ACC112 (cell line): Measurements from ENCODE around the gene MR1.

ENCODE experiments used
- H2AFZ ChIP-seq: fragments of 200-600 bp; sonication (generic); one replicate; pipeline ENCODE4 v1.6.0; 2017; ENCODE audit warnings: antibody characterized with exemption, low read length; ENCODE audit not compliant: unreplicated experiment
- H3K27ac ChIP-seq: fragments of 200-600 bp; sonication (generic); 2 replicates; pipeline ENCODE4 v1.5.1; 2014; ENCODE audit warnings: low read depth, mild to moderate bottlenecking, antibody characterized with exemption, low read length, moderate library complexity
- H3K27me3 ChIP-seq: fragments of 200-600 bp; sonication (generic); 2 replicates; pipeline ENCODE4 v1.6.1; 2014; ENCODE audit warnings: mild to moderate bottlenecking, antibody characterized with exemption, low read length, moderate library complexity, mixed read lengths; ENCODE audit not compliant: insufficient read depth
- H3K36me3 ChIP-seq: fragments of 200-600 bp; sonication (generic); 2 replicates; pipeline ENCODE4 v1.6.1; 2016; ENCODE audit warnings: mild to moderate bottlenecking, antibody characterized with exemption, low read length, moderate library complexity, mixed read lengths; ENCODE audit not compliant: insufficient read depth
- H3K4me1 ChIP-seq: fragments of 200-600 bp; sonication (generic); one replicate; pipeline ENCODE4 v1.6.1; 2016; ENCODE audit warnings: low read length, mixed read lengths; ENCODE audit not compliant: insufficient read depth, unreplicated experiment, control insufficient read depth
- H3K4me3 ChIP-seq: fragments of 200-600 bp; sonication (generic); 2 replicates; pipeline ENCODE4 v1.5.1; 2014; ENCODE audit warnings: mild to moderate bottlenecking, low read depth, low read length
- H3K79me2 ChIP-seq: fragments of 200-600 bp; sonication (generic); one replicate; pipeline ENCODE4 v1.6.0; 2016; ENCODE audit warnings: low read length; ENCODE audit not compliant: control insufficient read depth, unreplicated experiment, insufficient read depth

MR1 gene

DNA sequence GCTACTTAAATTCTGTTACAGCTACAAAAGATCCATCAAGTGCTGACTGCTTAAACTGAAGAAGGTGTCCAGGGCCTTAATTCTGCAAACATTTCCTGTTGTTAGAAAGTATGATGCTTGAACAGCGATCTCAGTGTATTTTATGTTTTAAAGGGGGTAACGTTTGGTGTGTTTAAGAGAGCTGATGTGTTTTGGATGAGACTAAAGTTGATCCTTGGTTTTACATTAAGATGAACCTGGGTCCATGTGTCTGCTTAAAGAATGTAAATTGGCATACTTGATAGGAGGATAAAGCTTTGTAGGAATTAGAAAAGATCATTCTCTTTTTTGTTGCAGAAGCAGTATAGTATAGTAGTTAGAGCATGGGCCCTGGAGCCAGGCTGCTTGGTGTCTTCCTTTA, 58.3 kb downstream of the MR1 start:
- H3K79me2 ChIP-seq, result peaks cover 59% of the 10 kb centered on the region

GRCh38 chr1:181092883-181093458, 59.2 kb downstream of the MR1 start:
- Histone ChIP-seq H3K79me2 (peaks cover 54% of the 10 kb centered on the region), H3K4me1 (peaks cover 67% of the 10 kb centered on the region), H3K27me3 (no peaks in the 10 kb centered on the region), H3K36me3 (peaks cover 30% of the 10 kb centered on the region), H3K4me3 (peak overlapping the region; percentile 59), H3K27ac (peak overlapping the region; percentile 34), H2AFZ (no peak overlapping the region)

More for the DNA sequence above, 58.3 kb downstream of the MR1 start:
- H3K4me3 ChIP-seq, result peak overlapping the region; percentile 98
- peaks cover 30% of the 10 kb centered on the region for H3K36me3 ChIP-seq
- H2AFZ ChIP-seq, result no peak overlapping the region
- H3K4me1 ChIP-seq, result peaks cover 67% of the 10 kb centered on the region
- no peaks in the 10 kb centered on the region for H3K27me3 ChIP-seq
- peak overlapping the region; percentile 18; the same call in 1 of the 2 replicates for H3K27ac ChIP-seq

GRCh38 chr1:181094416-181095212, 60.8 kb downstream of the MR1 start:
- Histone ChIP-seq H3K79me2 (peaks cover 40% of the 10 kb centered on the region), H3K27ac (peak overlapping the region; percentile 80)

GRCh38 chr1:181095260-181095659, 61.5 kb downstream of the MR1 start:
- H3K4me3 ChIP-seq, result no peak overlapping the region
- H3K27ac ChIP-seq, result peak overlapping the region; percentile 80
- peaks cover 22% of the 10 kb centered on the region for H3K36me3 ChIP-seq
- peaks cover 83% of the 10 kb centered on the region for H3K4me1 ChIP-seq
- H3K79me2 ChIP-seq, result peaks cover 33% of the 10 kb centered on the region
- no peaks in the 10 kb centered on the region for H3K27me3 ChIP-seq
- no peak overlapping the region for H2AFZ ChIP-seq

More at GRCh38 chr1:181094416-181095212, 60.8 kb downstream of the MR1 start:
- Histone ChIP-seq H3K27me3 (no peaks in the 10 kb centered on the region), H2AFZ (no peak overlapping the region), H3K36me3 (peaks cover 29% of the 10 kb centered on the region), H3K4me3 (peak overlapping the region; percentile 31; the same call in 1 of the 2 replicates), H3K4me1 (peaks cover 76% of the 10 kb centered on the region)

DNA sequence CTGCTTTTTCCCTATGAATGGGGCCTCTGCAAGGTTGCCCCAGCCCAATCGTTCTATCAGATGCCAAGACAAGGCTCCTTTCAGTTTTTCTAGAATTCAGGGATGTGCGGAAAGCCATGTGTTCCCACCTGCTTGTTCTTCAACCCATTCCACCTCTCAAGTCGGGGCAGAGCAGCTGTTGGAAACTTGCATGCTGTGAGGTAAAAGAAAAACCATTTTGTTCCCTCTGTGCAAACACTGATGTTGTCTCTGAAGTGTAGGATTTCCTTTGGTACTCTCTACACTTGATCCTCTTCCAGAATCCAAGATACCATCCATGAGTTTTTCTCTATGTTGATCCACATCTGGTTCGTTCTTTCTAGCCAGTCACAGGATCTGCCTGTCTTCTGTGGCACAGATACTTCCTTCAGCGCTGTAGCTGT, 62.0 kb downstream of the MR1 start:
- Histone ChIP-seq H3K27ac (peak overlapping the region; percentile 80), H3K4me3 (peak overlapping the region; percentile 42; the same call in 1 of the 2 replicates), H3K27me3 (no peaks in the 10 kb centered on the region), H3K79me2 (peaks cover 28% of the 10 kb centered on the region), H2AFZ (no peak overlapping the region), H3K4me1 (peaks cover 88% of the 10 kb centered on the region), H3K36me3 (peaks cover 18% of the 10 kb centered on the region)

- Histone ChIP-seq H3K27me3 (no peaks in the 10 kb centered on the region), H3K27ac (peak overlapping the region; percentile 80), H2AFZ (no peak overlapping the region), H3K4me1 (peaks cover 89% of the 10 kb centered on the region), H3K4me3 (peak overlapping the region; percentile 44; the same call in 1 of the 2 replicates), H3K79me2 (peaks cover 13% of the 10 kb centered on the region), H3K36me3 (peaks cover 4% of the 10 kb centered on the region; the same call in 1 of the 2 replicates)
Observed at GRCh38 chr1:181097242-181097641, 63.5 kb downstream of the MR1 start.

DNA sequence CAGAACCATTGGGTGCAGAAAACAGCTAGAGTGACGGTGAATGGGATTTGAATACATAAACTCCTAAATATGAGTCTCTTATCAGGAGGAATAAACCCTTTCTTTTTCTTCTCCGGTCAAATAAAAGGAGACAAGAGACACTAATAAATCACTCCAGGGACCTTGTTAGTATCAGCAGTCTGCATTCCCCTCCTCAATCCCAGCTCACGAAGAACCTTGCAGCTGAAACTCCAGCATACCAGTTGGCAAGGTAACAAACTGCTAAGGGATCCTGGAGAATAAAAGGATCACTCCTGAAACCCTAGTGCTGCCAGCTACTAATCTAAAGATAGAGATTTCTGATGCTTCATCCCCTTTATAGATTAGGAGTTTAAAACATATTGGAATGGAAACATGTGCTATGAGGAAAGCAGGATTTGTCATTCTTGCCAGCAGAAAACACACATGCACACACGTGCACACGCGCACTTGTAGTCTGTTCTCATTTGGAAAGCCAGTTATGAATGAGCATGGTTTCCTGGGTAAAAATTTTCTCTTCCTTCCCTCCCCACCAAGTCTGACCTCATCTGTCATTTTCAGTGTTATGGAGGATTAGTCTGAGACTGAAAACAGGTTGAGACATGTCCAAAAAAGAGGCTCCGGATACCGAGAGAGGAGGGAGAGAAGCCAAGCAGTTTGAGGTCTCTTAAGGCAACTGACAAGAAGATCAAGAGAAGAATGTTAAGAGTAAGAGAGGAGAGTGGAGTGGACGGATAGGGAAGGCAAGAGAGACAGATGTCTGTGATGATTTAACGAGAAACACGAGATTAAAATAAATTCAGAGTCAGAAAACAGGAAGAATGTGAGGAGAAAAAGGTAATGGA, 65.6 kb downstream of the MR1 start:
- peaks cover 90% of the 10 kb centered on the region for H3K4me1 ChIP-seq
- peak overlapping the region; percentile 63 for H2AFZ ChIP-seq
- H3K27ac ChIP-seq, result peak overlapping the region; percentile 84
- H3K27me3 ChIP-seq, result no peaks in the 10 kb centered on the region
- peaks cover 14% of the 10 kb centered on the region for H3K79me2 ChIP-seq
- H3K36me3 ChIP-seq, result no peaks in the 10 kb centered on the region
- no peak overlapping the region for H3K4me3 ChIP-seq

DNA sequence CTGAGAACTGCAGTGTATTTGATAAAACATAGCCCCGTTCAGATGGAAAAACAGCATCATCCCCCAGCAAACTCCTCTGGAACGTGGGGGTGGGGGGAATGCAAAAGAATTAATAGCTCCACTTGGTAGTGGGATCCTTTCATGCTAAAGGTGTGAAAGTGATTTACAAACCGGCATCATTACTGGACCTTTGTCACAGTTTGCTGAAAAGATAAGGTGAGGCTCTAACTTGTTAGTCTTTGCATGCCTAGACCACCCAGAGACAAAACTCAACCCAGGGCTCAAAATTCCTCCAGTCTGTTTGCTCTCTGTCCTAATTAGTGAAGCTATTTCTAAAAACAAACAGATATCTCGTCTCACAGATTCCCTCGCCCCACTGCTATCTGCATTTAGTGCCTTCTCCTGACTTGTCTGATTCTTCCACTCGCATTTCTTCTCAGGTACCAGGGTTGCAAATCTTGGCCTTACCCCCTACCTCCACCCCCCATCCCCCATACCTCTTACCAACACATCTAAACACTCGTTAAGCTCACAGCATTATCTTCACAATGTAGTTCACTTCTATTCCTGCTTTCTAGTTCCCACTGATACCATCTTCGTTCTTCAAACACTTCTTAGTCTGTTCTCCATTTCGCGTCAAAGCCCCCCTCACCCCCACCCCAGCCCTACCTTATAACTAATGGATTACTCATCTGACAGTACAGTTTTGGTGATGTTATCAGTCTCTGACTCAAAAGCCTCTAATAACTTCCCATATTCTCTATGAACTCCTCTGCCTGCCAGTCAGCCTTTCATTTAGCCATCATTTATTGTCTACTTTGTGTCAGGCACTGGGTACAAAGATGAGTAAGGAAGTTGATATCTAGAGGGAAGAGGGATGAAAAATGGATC, 66.5 kb downstream of the MR1 start:
- Histone ChIP-seq H2AFZ (no peak overlapping the region), H3K36me3 (no peaks in the 10 kb centered on the region), H3K4me1 (peaks cover 82% of the 10 kb centered on the region), H3K4me3 (no peak overlapping the region), H3K27ac (peak overlapping the region; percentile 84), H3K27me3 (no peaks in the 10 kb centered on the region), H3K79me2 (peaks cover 17% of the 10 kb centered on the region)

- peak overlapping the region; percentile 84 for H3K27ac ChIP-seq
- H3K36me3 ChIP-seq, result no peaks in the 10 kb centered on the region
- peaks cover 17% of the 10 kb centered on the region for H3K79me2 ChIP-seq
- no peaks in the 10 kb centered on the region for H3K27me3 ChIP-seq
- H3K4me1 ChIP-seq, result peaks cover 79% of the 10 kb centered on the region
- no peak overlapping the region for H2AFZ ChIP-seq
- H3K4me3 ChIP-seq, result peak overlapping the region; percentile 48; the same call in 1 of the 2 replicates
Observed at GRCh38 chr1:181100934-181101333, 67.2 kb downstream of the MR1 start.
